ENCODE results near the gene RAPGEF1. TPM values are rescaled to one million over a fixed set of nuclear protein-coding genes. Genes with fewer than 3 reads are reported as not detected.

Gene RAPGEF1
- polyA plus RNA-seq, 2 of the 4 experiments (the other 2 are of a cell fraction), result 21.6 to 27.7 TPM

DNA sequence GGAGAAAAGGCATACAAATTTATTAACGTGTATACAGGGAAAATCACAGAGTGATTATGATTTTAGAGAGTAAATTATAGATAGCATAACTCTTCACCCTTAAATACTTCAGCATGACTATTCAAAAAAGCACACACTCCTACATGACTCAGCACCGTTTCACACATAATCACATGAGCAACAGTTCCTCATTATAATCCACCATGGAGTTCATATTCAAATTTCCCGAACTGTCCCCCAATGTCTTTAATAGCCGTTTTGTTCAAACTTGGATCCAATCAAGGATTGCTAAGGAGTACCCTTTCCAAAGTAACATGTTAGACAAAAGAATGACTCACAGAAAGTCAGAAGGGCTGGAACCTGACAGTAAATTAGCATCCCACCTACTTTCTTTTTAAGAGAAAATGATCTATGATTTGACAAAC lies 32.1 kb downstream of the RAPGEF1 start (continued):
- TF ChIP-seq, protein P1, sequence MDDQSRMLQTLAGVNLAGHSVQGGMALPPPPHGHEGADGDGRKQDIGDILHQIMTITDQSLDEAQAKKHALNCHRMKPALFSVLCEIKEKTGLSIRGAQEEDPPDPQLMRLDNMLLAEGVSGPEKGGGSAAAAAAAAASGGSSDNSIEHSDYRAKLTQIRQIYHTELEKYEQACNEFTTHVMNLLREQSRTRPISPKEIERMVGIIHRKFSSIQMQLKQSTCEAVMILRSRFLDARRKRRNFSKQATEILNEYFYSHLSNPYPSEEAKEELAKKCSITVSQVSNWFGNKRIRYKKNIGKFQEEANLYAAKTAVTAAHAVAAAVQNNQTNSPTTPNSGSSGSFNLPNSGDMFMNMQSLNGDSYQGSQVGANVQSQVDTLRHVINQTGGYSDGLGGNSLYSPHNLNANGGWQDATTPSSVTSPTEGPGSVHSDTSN (IDR thresholded peaks at IDR 0.05), result no peak

DNA sequence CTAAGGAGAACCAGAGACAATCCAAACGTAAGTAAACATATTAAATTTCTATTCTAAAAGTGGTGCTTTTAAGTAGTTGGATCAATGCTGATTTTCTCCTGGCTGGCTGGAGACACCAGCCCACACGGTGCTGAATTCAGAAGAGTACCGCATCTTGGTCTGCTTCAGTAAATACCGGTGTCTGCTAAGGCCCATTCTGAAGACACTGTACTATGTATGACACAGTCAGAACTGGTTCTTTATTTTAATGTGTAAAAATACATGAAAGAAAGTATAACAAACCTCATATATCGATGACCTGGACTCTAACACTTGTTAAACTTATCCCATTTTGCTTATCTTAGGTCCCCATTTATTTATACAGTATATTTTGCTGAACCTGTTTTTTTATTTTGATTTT lies 32.8 kb downstream of the RAPGEF1 start:
- TF ChIP-seq, protein P2, sequence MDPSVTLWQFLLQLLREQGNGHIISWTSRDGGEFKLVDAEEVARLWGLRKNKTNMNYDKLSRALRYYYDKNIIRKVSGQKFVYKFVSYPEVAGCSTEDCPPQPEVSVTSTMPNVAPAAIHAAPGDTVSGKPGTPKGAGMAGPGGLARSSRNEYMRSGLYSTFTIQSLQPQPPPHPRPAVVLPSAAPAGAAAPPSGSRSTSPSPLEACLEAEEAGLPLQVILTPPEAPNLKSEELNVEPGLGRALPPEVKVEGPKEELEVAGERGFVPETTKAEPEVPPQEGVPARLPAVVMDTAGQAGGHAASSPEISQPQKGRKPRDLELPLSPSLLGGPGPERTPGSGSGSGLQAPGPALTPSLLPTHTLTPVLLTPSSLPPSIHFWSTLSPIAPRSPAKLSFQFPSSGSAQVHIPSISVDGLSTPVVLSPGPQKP (IDR thresholded peaks at IDR 0.05; ENCODE audit: low read depth, low read length), result no peak
- TF ChIP-seq BHLHE40 (IDR thresholded peaks at IDR 0.05; ENCODE audit: low read depth, low read length) (no peak), FOSL2 (IDR thresholded peaks at IDR 0.05) (no peak), FOSL2 (CRISPR knock-in tag; IDR thresholded peaks at IDR 0.05) (no peak), FOXS1 (CRISPR knock-in tag; IDR thresholded peaks at IDR 0.05) (no peak), HEYL (CRISPR knock-in tag; IDR thresholded peaks at IDR 0.05) (no peak), ZC3H11A (IDR thresholded peaks at IDR 0.05) (no peak), NR3C1 (IDR thresholded peaks at IDR 0.05) (no peak), MAZ (IDR thresholded peaks at IDR 0.05; ENCODE audit: borderline replicate concordance, low read depth, low read length) (no peak), EHMT2 (IDR thresholded peaks at IDR 0.05; ENCODE audit: low read depth) (no peak), MAFK (IDR thresholded peaks at IDR 0.05; ENCODE audit: partially characterized antibody) (no peak), CHD4 (IDR thresholded peaks at IDR 0.05; ENCODE audit: borderline replicate concordance) (no peak), RAD21 (conservative IDR thresholded peaks at IDR 0.05 in 1 of 2, IDR thresholded peaks at IDR 0.05 in 1 of 2) (no peak), FOSB (CRISPR knock-in tag; IDR thresholded peaks at IDR 0.05) (no peak), POLR2AphosphoS2 (conservative IDR thresholded peaks at IDR 0.05; ENCODE audit: low read length) (no peak)
- TF ChIP-seq, protein P3, sequence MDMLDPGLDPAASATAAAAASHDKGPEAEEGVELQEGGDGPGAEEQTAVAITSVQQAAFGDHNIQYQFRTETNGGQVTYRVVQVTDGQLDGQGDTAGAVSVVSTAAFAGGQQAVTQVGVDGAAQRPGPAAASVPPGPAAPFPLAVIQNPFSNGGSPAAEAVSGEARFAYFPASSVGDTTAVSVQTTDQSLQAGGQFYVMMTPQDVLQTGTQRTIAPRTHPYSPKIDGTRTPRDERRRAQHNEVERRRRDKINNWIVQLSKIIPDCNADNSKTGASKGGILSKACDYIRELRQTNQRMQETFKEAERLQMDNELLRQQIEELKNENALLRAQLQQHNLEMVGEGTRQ (IDR thresholded peaks at IDR 0.05), result no peak
- TF ChIP-seq, protein P4, sequence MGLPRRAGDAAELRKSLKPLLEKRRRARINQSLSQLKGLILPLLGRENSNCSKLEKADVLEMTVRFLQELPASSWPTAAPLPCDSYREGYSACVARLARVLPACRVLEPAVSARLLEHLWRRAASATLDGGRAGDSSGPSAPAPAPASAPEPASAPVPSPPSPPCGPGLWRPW (IDR thresholded peaks at IDR 0.05), result no peak
- ATAC-seq (no peak), DNase-seq (ENCODE audit: low read depth in 1 of 2, low spot score in 1 of 2) (no peak), FAIRE-seq (no peak)
- Histone ChIP-seq H3K27ac (peak overlapping the region; percentile 70 to 84), H3K4me1 (peaks cover 81% of the 10 kb centered on the region), H3K4me2 (peak overlapping the region; percentile 64), H3K9me3 (no peaks in the 10 kb centered on the region), H3K4me3 (no peak overlapping the region)
- WGBS (ENCODE audit: missing lambda C conversion rate), result 94% methylated on average over 5 of the region's 5 CpGs
- ChIA-PET POLR2A (no interaction called here), CTCF (interaction anchor here (1.2 to 2.3 kb wide), 3 partner anchors 10 to 69 kb away, joined by 3 to 4 read pairs (median 3); no protein-coding TSS in a partner anchor)

DNA sequence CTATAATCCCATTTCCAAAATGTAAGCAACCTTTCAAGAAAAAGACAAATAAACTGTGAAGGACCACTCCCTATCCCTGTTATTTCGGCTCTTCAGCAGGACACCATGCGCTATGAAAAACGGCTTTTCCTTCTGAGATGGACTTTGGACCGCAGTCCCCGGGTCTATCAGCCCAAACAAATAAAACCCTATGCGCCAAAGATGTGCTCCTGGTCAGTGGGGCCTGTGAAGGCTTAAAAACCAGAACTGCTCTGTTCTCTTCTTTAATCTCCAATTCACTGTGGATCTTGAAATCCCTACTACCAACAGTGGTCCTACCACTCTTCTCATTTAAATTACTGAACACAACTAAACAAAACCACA lies 33.3 kb downstream of the RAPGEF1 start:
- ChIA-PET POLR2A (no interaction called here), CTCF (interaction anchor here (1.2 to 1.5 kb wide), 3 partner anchors 9 to 29 kb away, joined by 3 read pairs; no protein-coding TSS in a partner anchor)
- TF ChIP-seq CHD2 (IDR thresholded peaks at IDR 0.05; ENCODE audit: low read length, partially characterized antibody) (no peak), FOSL2 (IDR thresholded peaks at IDR 0.05) (no peak), FOSL2 (CRISPR knock-in tag; IDR thresholded peaks at IDR 0.05) (no peak), ZSCAN20 (CRISPR knock-in tag; IDR thresholded peaks at IDR 0.05) (no peak), KDM1A (IDR thresholded peaks at IDR 0.05; ENCODE audit: low read depth) (no peak), RCOR1 (IDR thresholded peaks at IDR 0.05; ENCODE audit: low read depth, low read length) (no peak), MAFK (IDR thresholded peaks at IDR 0.05; ENCODE audit: partially characterized antibody) (no peak)
- TF ChIP-seq, protein P5, sequence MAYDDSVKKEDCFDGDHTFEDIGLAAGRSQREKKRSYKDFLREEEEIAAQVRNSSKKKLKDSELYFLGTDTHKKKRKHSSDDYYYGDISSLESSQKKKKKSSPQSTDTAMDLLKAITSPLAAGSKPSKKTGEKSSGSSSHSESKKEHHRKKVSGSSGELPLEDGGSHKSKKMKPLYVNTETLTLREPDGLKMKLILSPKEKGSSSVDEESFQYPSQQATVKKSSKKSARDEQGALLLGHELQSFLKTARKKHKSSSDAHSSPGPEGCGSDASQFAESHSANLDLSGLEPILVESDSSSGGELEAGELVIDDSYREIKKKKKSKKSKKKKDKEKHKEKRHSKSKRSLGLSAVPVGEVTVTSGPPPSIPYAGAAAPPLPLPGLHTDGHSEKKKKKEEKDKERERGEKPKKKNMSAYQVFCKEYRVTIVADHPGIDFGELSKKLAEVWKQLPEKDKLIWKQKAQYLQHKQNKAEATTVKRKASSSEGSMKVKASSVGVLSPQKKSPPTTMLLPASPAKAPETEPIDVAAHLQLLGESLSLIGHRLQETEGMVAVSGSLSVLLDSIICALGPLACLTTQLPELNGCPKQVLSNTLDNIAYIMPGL (CRISPR knock-in tag; IDR thresholded peaks at IDR 0.05; ENCODE audit: borderline replicate concordance), result no peak
- TF ChIP-seq, protein P6, sequence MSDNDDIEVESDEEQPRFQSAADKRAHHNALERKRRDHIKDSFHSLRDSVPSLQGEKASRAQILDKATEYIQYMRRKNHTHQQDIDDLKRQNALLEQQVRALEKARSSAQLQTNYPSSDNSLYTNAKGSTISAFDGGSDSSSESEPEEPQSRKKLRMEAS (IDR thresholded peaks at IDR 0.05), result no peak
- ATAC-seq (no peak), DNase-seq (ENCODE audit: low read depth in 1 of 2, low spot score in 1 of 2) (no peak), FAIRE-seq (no peak)
- H3K4me1 ChIP-seq, result peaks cover 84% of the 10 kb centered on the region
- peak overlapping the region; percentile 70 to 84; a peak in 4 of 6 replicates for H3K27ac ChIP-seq
- H3K4me2 ChIP-seq, result peak overlapping the region; percentile 64; the same call in 2 of the 3 replicates
- no peak overlapping the region for H3K4me3 ChIP-seq
- no peaks in the 10 kb centered on the region for H3K9me3 ChIP-seq
- 56% methylated on average over 6 of the region's 6 CpGs for WGBS (ENCODE audit: missing lambda C conversion rate)
